Bronchial epithelial cell (primary cell): ENCODE measurements around the gene ALS2. TPM values are rescaled to one million over a fixed set of nuclear protein-coding genes. Genes with fewer than 3 reads are reported as not detected.

Experiments
- DNase-seq: peaks from one replicate; pipeline ENCODE4 v3.0.0-alpha.2; 2010; ENCODE audit warnings: low read depth
- FAIRE-seq: peaks from 2 replicates; lab custom pipeline; 2011; peaks lifted over from hg19 to GRCh38; lab: Jason Lieb, UNC
- H3K27me3 ChIP-seq: 2 replicates; pipeline ENCODE4 v1.5.1; 2011; ENCODE audit warnings: low read length; ENCODE audit not compliant: control insufficient read depth, insufficient read depth
- H3K36me3 ChIP-seq: 2 replicates; pipeline ENCODE4 v1.5.1; 2011; ENCODE audit warnings: low read length; ENCODE audit not compliant: control insufficient read depth, insufficient read depth
- H3K4me3 ChIP-seq: 2 replicates; pipeline ENCODE4 v1.5.1; 2011; ENCODE audit warnings: mild to moderate bottlenecking, low read depth, low read length, control low read depth
- CTCF ChIP-seq: IDR thresholded peaks from 2 replicates; pipeline ENCODE4 v1.5.1; 2011; ENCODE audit warnings: mild to moderate bottlenecking, moderate library complexity, low read length, control low read depth, inconsistent platforms; ENCODE audit not compliant: insufficient read depth, severe bottlenecking
- total RNA-seq: library from RNA; depleted of rRNA; stranded (reverse); fragments of >200 nt; gene quantifications from 2 replicates; pipeline ENCODE4 v1.2.1, GENCODE V29; 2014

ALS2 gene
- total RNA-seq, 1 donor from 2014 or later: 21.1 TPM

GRCh38 chr2:201758873-201759272 lies 21.9 kb downstream of the ALS2 start:
- Histone ChIP-seq H3K27me3 (no peaks in the 10 kb centered on the region), H3K4me3 (no peak overlapping the region), H3K36me3 (peaks cover 7% of the 10 kb centered on the region)
- FAIRE-seq (no peak), DNase-seq (no peak)
- no peak for TF ChIP-seq CTCF

- H3K4me3 ChIP-seq: no peak overlapping the region
- peaks cover 7% of the 10 kb centered on the region for H3K36me3 ChIP-seq
- no peak for TF ChIP-seq CTCF
- no peak for FAIRE-seq
- H3K27me3 ChIP-seq: no peaks in the 10 kb centered on the region
- no peak for DNase-seq
Measured at GRCh38 chr2:201758234-201758633, 22.5 kb downstream of the ALS2 start.

GRCh38 chr2:201754717-201755415 lies 25.9 kb downstream of the ALS2 start:
- H3K36me3 ChIP-seq: peaks cover 2% of the 10 kb centered on the region
- no peak for FAIRE-seq
- H3K27me3 ChIP-seq: no peaks in the 10 kb centered on the region
- H3K4me3 ChIP-seq: no peak overlapping the region
- peak; percentile 14 for DNase-seq
- TF ChIP-seq CTCF: no peak

GRCh38 chr2:201751566-201751965 lies 29.2 kb downstream of the ALS2 start:
- DNase-seq (no peak), FAIRE-seq (no peak)
- Histone ChIP-seq H3K27me3 (no peaks in the 10 kb centered on the region), H3K36me3 (peaks cover 4% of the 10 kb centered on the region), H3K4me3 (no peak overlapping the region)
- no peak for TF ChIP-seq CTCF

- Histone ChIP-seq H3K36me3 (peaks cover 6% of the 10 kb centered on the region), H3K4me3 (no peak overlapping the region), H3K27me3 (no peaks in the 10 kb centered on the region)
- TF ChIP-seq CTCF: no peak
- DNase-seq (no peak), FAIRE-seq (no peak)
Measured at GRCh38 chr2:201746551-201746950, 34.2 kb downstream of the ALS2 start.

- DNase-seq: no peak
- Histone ChIP-seq H3K36me3 (peaks cover 5% of the 10 kb centered on the region), H3K4me3 (no peak overlapping the region), H3K27me3 (no peaks in the 10 kb centered on the region)
- no peak for TF ChIP-seq CTCF
- no peak for FAIRE-seq
Measured at GRCh38 chr2:201735486-201735885, 45.2 kb downstream of the ALS2 start.
